Breast epithelium (tissue), 3 donors: ENCODE measurements around the gene CTNNA2.

Experiments
- CTCF ChIP-seq, 3 donors: fragments of 450-650 bp; IDR thresholded peaks; one replicate each; pipeline ENCODE4 v1.5.1; 2016 to 2017; ENCODE audit warnings: antibody characterized with exemption in 3 of 3, mild to moderate bottlenecking in 3 of 3, moderate library complexity in 3 of 3
- POLR2A ChIP-seq: fragments of 450-650 bp; IDR thresholded peaks from one replicate; pipeline ENCODE4 v1.6.1; 2016; ENCODE audit warnings: antibody characterized with exemption, mild to moderate bottlenecking, moderate library complexity
- POLR2AphosphoS5 ChIP-seq, 3 donors: sonication (generic); formaldehyde crosslinking; IDR thresholded peaks; one replicate each; pipeline ENCODE4 v1.6.1; 2017; ENCODE audit warnings: antibody characterized with exemption in 3 of 3

GRCh38 chr2:79774016-79774415 is 261.2 kb downstream of the CTNNA2 start:
- no peak for TF ChIP-seq CTCF (IDR thresholded peaks at IDR 0.05)
- no peak for TF ChIP-seq POLR2AphosphoS5 (IDR thresholded peaks at IDR 0.05)
- no peak for TF ChIP-seq POLR2A
